K562 (cell line): ENCODE data around the gene LTBP4. TPM values are rescaled to one million over a fixed set of nuclear protein-coding genes. Genes with fewer than 3 reads are reported as not detected.

ENCODE experiments used
- ATAC-seq: fragments of 200-7000 bp; cut with Tn5 transposase; 3 replicates; pipeline ENCODE4 v1.9.1; 2020; ENCODE audit warnings: moderate library complexity
- Bru-seq: library from RNA; stranded (reverse); fragments of 400-500 nt; gene quantifications from one replicate; lab custom pipeline; 2021; lab: Mats Ljungman, UMichigan
- BruChase-seq, 2 experiments: library from RNA; stranded (reverse); fragments of 400-500 nt; gene quantifications; one replicate each; lab custom pipeline; 2021; lab: Mats Ljungman, UMichigan
- BruUV-seq: library from RNA; stranded (reverse); fragments of 400-500 nt; replicated peaks from 2 replicates; lab custom pipeline; 2021; lab: Mats Ljungman, UMichigan
- CTCF ChIA-PET: fragments of 300-600 bp; formaldehyde crosslinking; extraction: SDS; loops from one replicate; lab custom pipeline; 2021; ENCODE audit warnings: low intra/inter-chr PET ratio; lab: Yijun Ruan, JAX
- POLR2A ChIA-PET: fragments of 300-600, 350-650 bp; sonication (Branson Sonifier 250); formaldehyde crosslinking; extraction: SDS; loops from one replicate; lab custom pipeline; 2021; ENCODE audit warnings: antibody characterized with exemption, inconsistent platforms; lab: Yijun Ruan, JAX
- DNase-seq, 4 experiments: peaks; one replicate each; pipeline versions ENCODE4 v3.0.0 to v3.0.0-alpha.2; 2011 to 2018; ENCODE audit warnings: low spot score in 3 of 4, mixed read lengths in 3 of 4; ENCODE audit errors: extremely low read depth in 1 of 4
- FAIRE-seq: peaks from 2 replicates; lab custom pipeline; 2011; peaks lifted over from hg19 to GRCh38; lab: Jason Lieb, UNC
- H2AFZ ChIP-seq: 2 replicates; pipeline ENCODE4 v1.6.0; 2011; ENCODE audit warnings: low read depth, low read length, control low read depth, inconsistent platforms
- H3K27ac ChIP-seq: fragments of 200-600 bp; 3 replicates; pipeline ENCODE4 v1.8.0; 2011; ENCODE audit warnings: low read depth, mild to moderate bottlenecking, control low read depth, inconsistent platforms, low read length, moderate library complexity, mixed read lengths; ENCODE audit errors: extremely low read depth
- H3K27me3 ChIP-seq, 2 experiments: fragments of 300-600 bp in 1 of 2; 2 replicates in 1 of 2; 3 replicates in 1 of 2; pipeline versions ENCODE4 v1.6.0 to v1.8.0; 2011; ENCODE audit warnings: inconsistent platforms in 2 of 2, low read length in 2 of 2, mild to moderate bottlenecking in 1 of 2, mixed read lengths in 1 of 2, moderate library complexity in 1 of 2; ENCODE audit not compliant: control insufficient read depth in 2 of 2, insufficient read depth in 2 of 2
- H3K36me3 ChIP-seq: fragments of 300-600 bp; 3 replicates; pipeline ENCODE4 v1.8.0; 2011; ENCODE audit warnings: mild to moderate bottlenecking, low read length, inconsistent platforms; ENCODE audit not compliant: control insufficient read depth, insufficient read depth
- H3K4me1 ChIP-seq, 2 experiments: fragments of 200-600 bp in 1 of 2; replicated peaks in 1 of 2; 2 replicates in 1 of 2; 3 replicates in 1 of 2; pipeline versions ENCODE4 v1.5.1 to v1.8.0; 2011; ENCODE audit warnings: inconsistent platforms in 2 of 2, low read length in 2 of 2, mild to moderate bottlenecking in 1 of 2, mixed read lengths in 1 of 2, moderate library complexity in 1 of 2; ENCODE audit not compliant: control insufficient read depth in 2 of 2, insufficient read depth in 2 of 2
- H3K4me2 ChIP-seq: 2 replicates; pipeline ENCODE4 v1.6.1; 2011; ENCODE audit warnings: low read length, control low read depth, inconsistent platforms, mixed read lengths; ENCODE audit not compliant: insufficient read depth
- H3K4me3 ChIP-seq: fragments of 200-600 bp; sonication (generic), shearing (Covaris generic); 2 replicates; pipeline ENCODE4 v1.5.1; 2016; ENCODE audit warnings: control low read depth, inconsistent platforms
- H3K79me2 ChIP-seq: fragments of 200-600 bp; 3 replicates; pipeline ENCODE4 v1.8.0; 2011; ENCODE audit warnings: low read length, inconsistent platforms; ENCODE audit not compliant: control insufficient read depth, insufficient read depth
- H3K9ac ChIP-seq, 2 experiments: 2 replicates each; pipeline versions ENCODE4 v1.6.0 to v1.6.1; 2011; ENCODE audit warnings: low read depth in 2 of 2, low read length in 2 of 2, control low read depth in 1 of 2, inconsistent platforms in 1 of 2, mild to moderate bottlenecking in 1 of 2, mixed read lengths in 1 of 2; ENCODE audit not compliant: insufficient read depth in 1 of 2
- H3K9me1 ChIP-seq: one replicate; pipeline ENCODE4 v1.6.0; 2011; ENCODE audit warnings: inconsistent platforms, mild to moderate bottlenecking, low read length, moderate library complexity; ENCODE audit not compliant: control insufficient read depth, insufficient read depth
- H3K9me3 ChIP-seq: replicated peaks from 2 replicates; pipeline ENCODE4 v1.5.1; 2011; ENCODE audit warnings: low read depth, low read length, inconsistent platforms; ENCODE audit not compliant: control insufficient read depth, insufficient read depth
- H4K20me1 ChIP-seq: replicated peaks from 2 replicates; pipeline ENCODE4 v1.6.1; 2011; ENCODE audit warnings: low read length, inconsistent platforms, mixed read lengths; ENCODE audit not compliant: control insufficient read depth, insufficient read depth
- ATF6 ChIP-seq: sonication (generic); formaldehyde crosslinking; IDR thresholded peaks from 2 replicates; pipeline ENCODE4 v1.4.0; 2020; ENCODE audit warnings: mild to moderate bottlenecking, missing genetic modification reagents
- KLF6 ChIP-seq: fragments of 250-450 bp; sonication (Bioruptor Pico); IDR thresholded peaks from 2 replicates; pipeline ENCODE4 v1.4.0; 2020; ENCODE audit warnings: mild to moderate bottlenecking, moderate library complexity, borderline replicate concordance
- MEIS2 ChIP-seq: fragments of 450-650 bp; IDR thresholded peaks from 2 replicates; pipeline ENCODE4 v1.6.1; 2014; ENCODE audit warnings: mild to moderate bottlenecking; ENCODE audit not compliant: partially characterized antibody
- NELFE ChIP-seq: IDR thresholded peaks from 2 replicates; pipeline ENCODE4 v1.6.1; 2011; ENCODE audit warnings: mild to moderate bottlenecking; ENCODE audit not compliant: insufficient read depth, insufficient read length
- NR1H2 ChIP-seq: sonication (generic); formaldehyde crosslinking; IDR thresholded peaks from 2 replicates; pipeline ENCODE4 v1.4.0; 2020; ENCODE audit warnings: mild to moderate bottlenecking, missing genetic modification reagents
- SRF ChIP-seq, 2 experiments: fragments of 250-450, 450-650 bp in 1 of 2; sonication (Bioruptor Pico) in 1 of 2; sonication (generic) in 1 of 2; formaldehyde crosslinking; IDR thresholded peaks; 2 replicates each; pipeline versions ENCODE4 v1.5.0 to v1.5.1; 2020 to 2022; ENCODE audit warnings: mild to moderate bottlenecking in 1 of 2, missing genetic modification reagents in 1 of 2
- TSC22D4 ChIP-seq: fragments of 450-650 bp; IDR thresholded peaks from 2 replicates; pipeline ENCODE4 v1.6.1; 2016; ENCODE audit warnings: missing genetic modification characterization, missing biosample characterization, control low read depth
- ZNF253 ChIP-seq: fragments of 250-450 bp; sonication (Bioruptor Pico); conservative IDR thresholded peaks from 2 replicates; pipeline ENCODE4 v1.6.1; 2021; ENCODE audit warnings: mild to moderate bottlenecking
- WGBS: fragments of 100-300 bp; shearing (Covaris generic); methylation state at CpG from one replicate; pipeline ENCODE4 v1.1.6; 2016; ENCODE audit warnings: low coverage, mixed read lengths; ENCODE audit not compliant: insufficient coverage; ENCODE audit errors: missing lambda C conversion rate; 5-methylcytosine and 5-hydroxymethylcytosine counted together
- in situ Hi-C: fragments of 300-500 bp; cut with MboI; formaldehyde crosslinking; loops from 4 replicates; pipeline ENCODE4 v1.15.0; 2018; ENCODE audit warnings: inconsistent platforms, mixed read lengths
- intact Hi-C: fragments of 100-400 bp; cut with micrococcal nuclease; formaldehyde crosslinking; loops from 2 replicates; pipeline ENCODE4 v1.14.2; 2022
- long read RNA-seq, 3 experiments: library from polyadenylated mRNA in 2 of 3; library from RNA in 1 of 3; unstranded in 2 of 3; stranded (forward) in 1 of 3; transcript quantifications; one replicate each; pipeline ENCODE4 v2.0.0, GENCODE V29; 2019 to 2022
- polyA minus RNA-seq, 3 experiments: library from RNA; depleted of rRNA, polyadenylated mRNA; stranded (reverse); fragments of >200 nt; gene quantifications; 2 replicates each; pipeline ENCODE4 v1.2.3, GENCODE V29; 2011
- polyA plus RNA-seq, 8 experiments: library from polyadenylated mRNA; depleted of rRNA in 4 of 8; stranded (reverse) in 5 of 8; unstranded in 3 of 8; fragments of >200 nt; fragmentation: Nextera tagmentation in 2 of 8; fragmentation: Illumina TruSeq in 1 of 8; extraction: Ambion mirVana in 2 of 8; extraction: Trizol in 1 of 8; gene quantifications; 2 replicates each; pipeline versions ENCODE4 v1.2.1 to v1.2.3, GENCODE V29; 2011 to 2014; ENCODE audit warnings: inconsistent platforms in 1 of 8, missing spikeins in 1 of 8
- total RNA-seq, 7 experiments: library from RNA; depleted of rRNA in 6 of 7; stranded (reverse); fragments of >200 nt in 6 of 7; fragmentation: Illumina TruSeq in 2 of 7; extraction: Trizol in 2 of 7; gene quantifications; 2 replicates each; pipeline versions ENCODE4 v1.2.1 to v1.2.3, GENCODE V29; 2011 to 2021; ENCODE audit warnings: low replicate concordance in 1 of 7
- TF ChIP-seq, protein P1 (sequence below): fragments of 450-650 bp; formaldehyde crosslinking; IDR thresholded peaks from 2 replicates; pipeline ENCODE4 v1.4.0; 2020; ENCODE audit warnings: mild to moderate bottlenecking
- TF ChIP-seq, protein P2 (sequence below): fragments of 450-650 bp; formaldehyde crosslinking; IDR thresholded peaks from 2 replicates; pipeline ENCODE4 v1.4.0; 2020; ENCODE audit warnings: mild to moderate bottlenecking, moderate library complexity

Gene LTBP4
- total RNA-seq (2011; cell fraction: chromatin; rRNA removed; ENCODE audit: low replicate concordance): 209 and 457 TPM in 2 replicates
- total RNA-seq (2011; cell fraction: nucleolus; rRNA removed): 301 and 327 TPM in 2 replicates
- total RNA-seq (2011; cell fraction: nucleoplasm; rRNA removed): 219 and 259 TPM in 2 replicates
- 38.7 and 44.5 TPM in 2 replicates for total RNA-seq (2014; rRNA removed)
- total RNA-seq (2014; rRNA removed; fragmentation: Illumina TruSeq; extraction: Trizol): 6.1 and 9.7 TPM in 2 replicates
- 19.9 and 25.0 TPM in 2 replicates for total RNA-seq (2015; rRNA removed; fragmentation: Illumina TruSeq; extraction: Trizol)
- total RNA-seq (2021): 148 and 160 TPM in 2 replicates
- polyA plus RNA-seq (2011; rRNA removed): 34.4 and 64.2 TPM in 2 replicates
- polyA plus RNA-seq (2011; cell fraction: cytosol; rRNA removed): 40.5 and 63.1 TPM in 2 replicates
- polyA plus RNA-seq (2011; cell fraction: nucleus; rRNA removed): 400 and 488 TPM in 2 replicates
- polyA plus RNA-seq (2012): 256 and 263 TPM in 2 replicates
- polyA plus RNA-seq (2014; fragmentation: Illumina TruSeq; extraction: Trizol): 31.6 and 65.6 TPM in 2 replicates
- under 1 TPM; 0.35 to 0.53 TPM for polyA plus RNA-seq (2014; fragmentation: Nextera tagmentation; extraction: Ambion mirVana)
- polyA plus RNA-seq (2014; rRNA removed): 108 and 112 TPM in 2 replicates
- polyA minus RNA-seq (2011; rRNA and poly(A)+ RNA removed): 6.8 and 10.0 TPM in 2 replicates
- polyA minus RNA-seq (2011; cell fraction: cytosol; rRNA and poly(A)+ RNA removed): 50.8 and 74.4 TPM in 2 replicates
- polyA minus RNA-seq (2011; cell fraction: nucleus; rRNA and poly(A)+ RNA removed): 47.9 and 57.5 TPM in 2 replicates
- Bru-seq, nascent RNA: percentile 70 among the genes with signal in this experiment
- percentile 60 among the genes with signal in this experiment for BruChase-seq, experiment 1, labeled RNA remaining after a 2-hour chase
- percentile 65 among the genes with signal in this experiment for BruChase-seq, experiment 2, labeled RNA remaining after a 6-hour chase
- long read RNA-seq, experiment 1, full-length matches to known transcripts: 1 of 99 reads
- long read RNA-seq, experiment 1, partial matches to known transcripts: 72 of 99 reads
- long read RNA-seq, experiment 1, other reads (novel, unspliced or antisense): 26 of 99 reads
- long read RNA-seq, experiment 2, full-length matches to known transcripts: 7 of 74 reads
- long read RNA-seq, experiment 2, partial matches to known transcripts: 32 of 74 reads
- long read RNA-seq, experiment 2, other reads (novel, unspliced or antisense): 35 of 74 reads
- long read RNA-seq, experiment 3, partial matches to known transcripts: 3 of 12 reads
- long read RNA-seq, experiment 3, other reads (novel, unspliced or antisense): 8 of 12 reads

GRCh38 chr19:40601134-40601974, at the start of gene LTBP4:
LTBP4 (plus strand) TSS chr19:40601369; CDS start chr19:40601388, 19 bp downstream.
- BruUV-seq: no TSS peak
- Histone ChIP-seq H3K27ac (peak within 1 kb of the TSS; percentile 93), H3K4me1 (peaks cover 56 to 94% of the 10 kb centered on the region in 2 experiments), H4K20me1 (peaks cover 6% of the 10 kb centered on the region; the same call in 1 of the 2 replicates), H3K4me3 (peak within 1 kb of the TSS; percentile 61), H3K9ac (peak within 1 kb of the TSS; percentile 93 to 95), H2AFZ (peak within 1 kb of the TSS; percentile 79), H3K9me1 (peaks cover 4% of the 10 kb centered on the region), H3K9me3 (no peaks in the 10 kb centered on the region), H3K27me3 (no peaks in the 10 kb centered on the region), H3K79me2 (peaks cover 28% of the 10 kb centered on the region), H3K4me2 (peak within 1 kb of the TSS; percentile 87), H3K36me3 (peaks cover 7% of the 10 kb centered on the region; the same call in 1 of the 3 replicates)
- DNase-seq: peak; percentile 70 to 88 (median 76)
- in situ Hi-C loops: no loop called here
- 1% methylated on average over 22 of the region's 82 CpGs for WGBS
- ChIA-PET POLR2A (interaction anchor here (0.6 to 1.4 kb wide), 4 partner anchors 12 to 137 kb away, joined by 3 to 6 read pairs (median 3); no protein-coding TSS in a partner anchor), CTCF (interaction anchor here (0.9 to 1.0 kb wide), 2 partner anchors 137 to 138 kb away, joined by 3 to 4 read pairs; no protein-coding TSS in a partner anchor)
- no peak for FAIRE-seq
- intact Hi-C loops: loop anchor here (5.0 kb wide), 1 partner anchor 294 kb away; no protein-coding TSS in a partner anchor
- ATAC-seq: peak; percentile 1
- TF ChIP-seq, protein P1, sequence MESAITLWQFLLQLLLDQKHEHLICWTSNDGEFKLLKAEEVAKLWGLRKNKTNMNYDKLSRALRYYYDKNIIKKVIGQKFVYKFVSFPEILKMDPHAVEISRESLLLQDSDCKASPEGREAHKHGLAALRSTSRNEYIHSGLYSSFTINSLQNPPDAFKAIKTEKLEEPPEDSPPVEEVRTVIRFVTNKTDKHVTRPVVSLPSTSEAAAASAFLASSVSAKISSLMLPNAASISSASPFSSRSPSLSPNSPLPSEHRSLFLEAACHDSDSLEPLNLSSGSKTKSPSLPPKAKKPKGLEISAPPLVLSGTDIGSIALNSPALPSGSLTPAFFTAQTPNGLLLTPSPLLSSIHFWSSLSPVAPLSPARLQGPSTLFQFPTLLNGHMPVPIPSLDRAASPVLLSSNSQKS (CRISPR knock-in tag): no peak
- TF ChIP-seq NELFE: no peak
- TF ChIP-seq ZNF253 (CRISPR knock-in tag): no peak
- TF ChIP-seq MEIS2: no peak
- TF ChIP-seq, protein P2, sequence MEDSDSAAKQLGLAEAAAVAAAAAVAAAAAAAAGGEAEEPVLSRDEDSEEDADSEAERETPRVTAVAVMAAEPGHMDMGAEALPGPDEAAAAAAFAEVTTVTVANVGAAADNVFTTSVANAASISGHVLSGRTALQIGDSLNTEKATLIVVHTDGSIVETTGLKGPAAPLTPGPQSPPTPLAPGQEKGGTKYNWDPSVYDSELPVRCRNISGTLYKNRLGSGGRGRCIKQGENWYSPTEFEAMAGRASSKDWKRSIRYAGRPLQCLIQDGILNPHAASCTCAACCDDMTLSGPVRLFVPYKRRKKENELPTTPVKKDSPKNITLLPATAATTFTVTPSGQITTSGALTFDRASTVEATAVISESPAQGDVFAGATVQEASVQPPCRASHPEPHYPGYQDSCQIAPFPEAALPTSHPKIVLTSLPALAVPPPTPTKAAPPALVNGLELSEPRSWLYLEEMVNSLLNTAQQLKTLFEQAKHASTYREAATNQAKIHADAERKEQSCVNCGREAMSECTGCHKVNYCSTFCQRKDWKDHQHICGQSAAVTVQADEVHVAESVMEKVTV: no peak
- TF ChIP-seq ATF6 (CRISPR knock-in tag): no peak
- TF ChIP-seq TSC22D4 (tag): no peak
- TF ChIP-seq NR1H2 (CRISPR knock-in tag): no peak
- TF ChIP-seq SRF (CRISPR knock-in tag; IDR thresholded peaks at IDR 0.05): no peak
- TF ChIP-seq KLF6 (CRISPR knock-in tag): no peak
